Measurements from ENCODE around the gene CNTNAP2. TPM values are rescaled to one million over a fixed set of nuclear protein-coding genes. Genes with fewer than 3 reads are reported as not detected.

Gene CNTNAP2
- total RNA-seq, 1 donor from 2014 or later: 2.2 TPM

DNA sequence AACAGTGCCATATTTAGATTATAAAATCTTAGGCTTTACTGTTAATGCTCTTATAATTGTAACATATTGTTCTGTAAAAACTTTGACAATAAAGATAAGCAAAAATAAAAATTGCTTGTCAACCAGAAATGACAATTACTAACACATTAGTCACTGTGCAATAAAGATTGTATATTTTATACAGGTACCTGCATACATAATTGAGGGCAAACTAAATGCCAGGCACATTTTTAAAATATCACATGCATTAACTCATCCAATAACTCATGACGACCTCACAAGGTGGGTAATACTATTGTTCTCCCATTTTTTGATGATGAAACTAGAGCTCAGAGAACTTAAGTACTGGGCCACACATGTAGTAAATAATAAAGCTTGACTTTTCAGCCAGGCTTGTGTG is 1453.8 kb downstream of the CNTNAP2 start:
- no peak overlapping the region for H3K27ac ChIP-seq
- no peak overlapping the region for H3K4me3 ChIP-seq
- DNase-seq (ENCODE audit: extremely low spot score in 2 of 2): no peak
- no peak for TF ChIP-seq POLR2A (IDR thresholded peaks at IDR 0.05)
- TF ChIP-seq POLR2AphosphoS5 (IDR thresholded peaks at IDR 0.05; ENCODE audit: insufficient read depth in 1 of 2, low read depth in 1 of 2): no peak
- no peak for TF ChIP-seq CTCF (IDR thresholded peaks at IDR 0.05)
- no peaks in the 10 kb centered on the region for H3K27me3 ChIP-seq
- H3K9me3 ChIP-seq: no peaks in the 10 kb centered on the region
- intact Hi-C loops (cut with DNase I): no loop called here
- H3K4me1 ChIP-seq: no peaks in the 10 kb centered on the region
- no peaks in the 10 kb centered on the region for H3K36me3 ChIP-seq

GRCh38 chr7:147571436-147572185 is 1455.0 kb downstream of the CNTNAP2 start:
- no peak overlapping the region for H3K4me3 ChIP-seq
- no peaks in the 10 kb centered on the region for H3K4me1 ChIP-seq
- no peaks in the 10 kb centered on the region for H3K36me3 ChIP-seq
- H3K9me3 ChIP-seq: no peaks in the 10 kb centered on the region
- no peak overlapping the region for H3K27ac ChIP-seq
- DNase-seq (ENCODE audit: extremely low spot score in 2 of 2): no peak
- no peaks in the 10 kb centered on the region for H3K27me3 ChIP-seq
- intact Hi-C loops (cut with DNase I): no loop called here
- TF ChIP-seq CTCF (IDR thresholded peaks at IDR 0.05): no peak

GRCh38 chr7:147578196-147578595 is 1461.6 kb downstream of the CNTNAP2 start:
- Histone ChIP-seq H3K27ac (no peak overlapping the region), H3K36me3 (no peaks in the 10 kb centered on the region), H3K27me3 (no peaks in the 10 kb centered on the region), H3K4me1 (no peaks in the 10 kb centered on the region), H3K4me3 (no peak overlapping the region), H3K9me3 (no peaks in the 10 kb centered on the region)
- TF ChIP-seq POLR2AphosphoS5 (IDR thresholded peaks at IDR 0.05; ENCODE audit: insufficient read depth in 1 of 2, low read depth in 1 of 2) (no peak), CTCF (IDR thresholded peaks at IDR 0.05) (no peak), POLR2A (IDR thresholded peaks at IDR 0.05) (no peak)
- no peak for DNase-seq (ENCODE audit: extremely low spot score in 2 of 2)
- intact Hi-C loops (cut with DNase I): no loop called here

DNA sequence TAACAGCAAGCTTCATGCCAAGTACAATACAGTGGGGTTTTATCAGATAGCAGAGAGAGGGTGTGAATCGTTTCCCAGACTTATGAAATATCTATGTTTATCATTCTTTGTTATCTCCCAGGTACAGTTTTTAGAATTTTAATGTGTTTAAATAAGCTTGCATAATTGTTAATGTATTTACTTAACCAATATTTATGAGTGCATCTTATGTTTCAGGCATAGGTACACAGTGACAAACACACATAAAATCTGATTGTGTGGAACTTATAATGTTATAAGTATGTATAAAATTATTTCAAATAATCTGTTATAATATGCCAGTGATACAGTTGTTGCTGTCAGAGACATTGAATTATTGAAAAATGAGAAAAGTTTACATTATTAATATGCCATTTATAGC is 1462.5 kb downstream of the CNTNAP2 start:
- DNase-seq (ENCODE audit: extremely low spot score in 2 of 2): no peak
- H3K36me3 ChIP-seq: no peaks in the 10 kb centered on the region
- H3K4me1 ChIP-seq: no peaks in the 10 kb centered on the region
- TF ChIP-seq POLR2A (IDR thresholded peaks at IDR 0.05): no peak
- no peak for TF ChIP-seq POLR2AphosphoS5 (IDR thresholded peaks at IDR 0.05; ENCODE audit: insufficient read depth in 1 of 2, low read depth in 1 of 2)
- no peak for TF ChIP-seq CTCF (IDR thresholded peaks at IDR 0.05)
- intact Hi-C loops (cut with DNase I): no loop called here
- no peaks in the 10 kb centered on the region for H3K9me3 ChIP-seq
- H3K4me3 ChIP-seq: no peak overlapping the region
- no peak overlapping the region for H3K27ac ChIP-seq
- no peaks in the 10 kb centered on the region for H3K27me3 ChIP-seq

DNA sequence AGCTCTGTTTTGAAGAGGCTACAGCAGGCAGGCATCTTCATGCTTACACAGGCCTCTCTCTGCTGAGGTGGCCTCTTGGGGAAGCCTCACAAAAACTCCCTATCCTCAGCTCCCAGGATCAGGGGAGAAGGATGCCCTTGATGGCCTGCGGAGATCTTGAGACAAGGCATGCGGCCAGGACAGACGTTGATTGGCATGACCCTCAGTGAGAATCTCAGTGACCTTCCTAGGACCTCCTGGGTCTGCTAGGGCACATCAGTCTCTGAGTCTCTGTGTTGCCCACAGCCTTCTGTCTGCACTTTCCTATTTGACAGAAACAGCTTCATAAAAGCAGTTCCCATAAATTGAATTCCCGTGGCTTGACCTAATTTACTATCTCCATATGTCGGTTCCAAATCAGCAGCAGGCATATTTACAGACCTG is 1468.2 kb downstream of the CNTNAP2 start:
- no peak for DNase-seq (ENCODE audit: extremely low spot score in 2 of 2)
- no peak overlapping the region for H3K27ac ChIP-seq
- H3K4me3 ChIP-seq: no peak overlapping the region
- no peaks in the 10 kb centered on the region for H3K36me3 ChIP-seq
- intact Hi-C loops (cut with DNase I): no loop called here
- no peaks in the 10 kb centered on the region for H3K27me3 ChIP-seq
- no peak for TF ChIP-seq CTCF (IDR thresholded peaks at IDR 0.05)
- TF ChIP-seq POLR2A (IDR thresholded peaks at IDR 0.05): no peak
- no peak for TF ChIP-seq POLR2AphosphoS5 (IDR thresholded peaks at IDR 0.05; ENCODE audit: insufficient read depth in 1 of 2, low read depth in 1 of 2)
- no peaks in the 10 kb centered on the region for H3K9me3 ChIP-seq
- no peaks in the 10 kb centered on the region for H3K4me1 ChIP-seq
